ENCODE data around the gene ST6GAL1.

- TF ChIP-seq CTCF (conservative IDR thresholded peaks at IDR 0.05): peak; percentile 81
- TF ChIP-seq ZFX (IDR thresholded peaks at IDR 0.05): no peak
Observed at GRCh38 chr3:187112934-187113793, 182.8 kb downstream of the ST6GAL1 start.
